H1 (cell line): ENCODE measurements around the gene S100A14. TPM values are rescaled to one million over a fixed set of nuclear protein-coding genes. Genes with fewer than 3 reads are reported as not detected.

Experiments used
- GABPA ChIP-seq: IDR thresholded peaks from 2 replicates; pipeline ENCODE4 v1.6.1; 2011; ENCODE audit warnings: mild to moderate bottlenecking, low read length, moderate library complexity, borderline replicate concordance; ENCODE audit not compliant: insufficient read depth
- SP2 ChIP-seq: IDR thresholded peaks from 2 replicates; pipeline ENCODE4 v1.6.1; 2012; ENCODE audit warnings: mild to moderate bottlenecking, low read length, inconsistent platforms
- SUZ12 ChIP-seq: fragments of 200-600 bp; sonication (generic); IDR thresholded peaks from 2 replicates; pipeline ENCODE4 v1.6.1; 2012; ENCODE audit warnings: mild to moderate bottlenecking, inconsistent platforms, low read length, moderate library complexity, mixed read lengths
- USF2 ChIP-seq: IDR thresholded peaks from 2 replicates; pipeline ENCODE4 v1.6.1; 2011; ENCODE audit warnings: low read length, improper control_type of control experiment
- polyA plus RNA-seq, 7 experiments: library from polyadenylated mRNA; depleted of rRNA in 3 of 7; stranded (reverse) in 5 of 7; unstranded in 2 of 7; fragments of >200 nt in 5 of 7; fragments of 200-250 nt in 2 of 7; gene quantifications; 1 replicate in 5 of 7; 2 replicates in 1 of 7; 4 replicates in 1 of 7; pipeline versions ENCODE4 v1.2.1 to v1.2.3, GENCODE V29; 2011 to 2013; ENCODE audit warnings: missing spikeins in 2 of 7, mixed read lengths in 2 of 7
- total RNA-seq: library from RNA; stranded (reverse); fragmentation: NEBNext Ultra II Directional; extraction: Animal tissue kit (Norgen Biotek cat#: 25700); gene quantifications from 2 replicates; pipeline ENCODE4 v1.2.1, GENCODE V29; 2021

S100A14 gene
- total and polyA plus RNA-seq, 2 of the 8 experiments (the other 6 are each of a cell fraction or from before 2014, with no cell fraction given): 1.4 to 5.3 TPM

- no peak for TF ChIP-seq USF2
- no peak for TF ChIP-seq SP2
- TF ChIP-seq SUZ12: no peak
- no peak for TF ChIP-seq GABPA
These were observed 7.0 kb upstream of the S100A14 start (continued) for GRCh38 chr1:153623101-153623500.
